Measurements from ENCODE around the gene ARHGAP35.
"Not testable (repeated sequence)": the region's sequence is repeated elsewhere in the genome, so short reads cannot be mapped to it uniquely, and the experiment has no call there.

ARHGAP35 gene

GRCh38 chr19:46860846-46861690 lies at the start of gene ARHGAP35:
TSS of gene ARHGAP35 (plus strand) at chr19:46860997. CDS start at chr19:46918676, 57,679 bp downstream.
- in situ Hi-C loops (cut with MboI; ENCODE audit: low pct_unique_long_range_greater_than_20kb, low sequenced_read_pairs): no loop called here
- no peak for DNase-seq

DNA sequence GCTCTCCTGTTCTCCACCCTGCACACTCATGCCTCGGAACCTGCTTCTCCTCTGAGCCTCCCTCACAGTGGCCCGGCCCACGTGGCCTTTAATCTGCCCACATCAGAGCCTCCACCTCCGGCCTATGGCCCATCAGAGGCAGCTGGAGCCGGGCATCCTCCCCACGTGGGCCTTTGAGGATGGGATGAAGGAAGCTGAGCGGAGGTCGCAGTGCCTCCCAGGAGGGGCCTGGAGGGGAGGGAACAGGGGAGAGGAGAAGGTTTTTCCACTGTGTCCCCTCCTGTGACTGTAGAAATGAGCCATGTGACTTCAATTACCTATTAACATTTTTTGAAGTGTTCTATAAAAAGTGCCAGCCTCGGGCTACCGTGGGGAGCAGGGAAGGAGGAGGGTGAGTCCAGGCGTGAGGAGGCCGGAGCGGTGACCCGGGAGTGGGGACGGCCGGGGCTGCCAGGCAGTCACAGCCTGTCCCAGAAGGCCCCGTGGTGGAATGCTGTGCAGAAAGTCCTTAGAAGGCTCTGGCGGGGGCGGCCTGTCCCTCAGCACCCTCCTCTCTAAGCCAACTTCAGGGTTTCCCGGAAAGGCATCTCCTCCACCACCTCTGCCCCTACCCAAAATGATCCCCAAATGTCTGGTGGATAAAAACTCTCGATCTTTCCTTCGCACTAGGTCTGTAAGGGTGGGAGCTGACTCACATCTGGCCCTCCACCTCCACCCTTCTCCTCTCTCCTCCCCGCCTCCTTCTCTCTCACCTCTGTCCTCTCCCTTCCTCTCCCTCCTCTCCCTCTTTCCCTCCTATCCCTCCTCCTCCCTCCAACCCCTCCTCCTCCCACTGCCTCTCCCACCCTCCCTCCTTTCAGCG lies 47.6 kb upstream of the ARHGAP35 start:
- in situ Hi-C loops (cut with MboI; ENCODE audit: low pct_unique_long_range_greater_than_20kb, low sequenced_read_pairs): no loop called here
- DNase-seq: no peak

DNA sequence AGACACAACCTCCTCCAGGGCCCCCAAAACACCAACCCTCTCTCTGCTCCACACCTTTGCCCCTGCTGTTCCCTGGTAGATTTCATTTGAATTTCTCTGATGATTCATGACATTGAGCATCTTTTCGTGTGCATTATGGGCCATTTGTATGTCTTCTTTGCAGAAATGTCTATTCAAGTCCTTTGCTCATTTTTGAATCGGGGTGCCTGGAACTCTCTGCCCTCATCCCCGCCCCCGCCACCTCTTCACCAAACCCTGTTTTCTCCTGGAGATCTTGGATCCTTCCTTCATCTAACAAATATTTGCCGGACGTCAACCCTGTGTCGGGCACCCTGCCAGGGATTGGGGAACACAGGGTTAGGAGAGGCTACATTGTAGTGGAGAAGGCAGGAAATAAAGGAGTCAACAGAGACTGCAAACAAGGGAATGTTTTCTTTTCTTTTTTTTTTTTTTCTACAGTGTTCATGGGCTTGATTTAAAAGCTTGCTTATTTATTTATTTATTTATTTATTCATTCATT lies 46.9 kb upstream of the ARHGAP35 start:
- no peak for DNase-seq

DNA sequence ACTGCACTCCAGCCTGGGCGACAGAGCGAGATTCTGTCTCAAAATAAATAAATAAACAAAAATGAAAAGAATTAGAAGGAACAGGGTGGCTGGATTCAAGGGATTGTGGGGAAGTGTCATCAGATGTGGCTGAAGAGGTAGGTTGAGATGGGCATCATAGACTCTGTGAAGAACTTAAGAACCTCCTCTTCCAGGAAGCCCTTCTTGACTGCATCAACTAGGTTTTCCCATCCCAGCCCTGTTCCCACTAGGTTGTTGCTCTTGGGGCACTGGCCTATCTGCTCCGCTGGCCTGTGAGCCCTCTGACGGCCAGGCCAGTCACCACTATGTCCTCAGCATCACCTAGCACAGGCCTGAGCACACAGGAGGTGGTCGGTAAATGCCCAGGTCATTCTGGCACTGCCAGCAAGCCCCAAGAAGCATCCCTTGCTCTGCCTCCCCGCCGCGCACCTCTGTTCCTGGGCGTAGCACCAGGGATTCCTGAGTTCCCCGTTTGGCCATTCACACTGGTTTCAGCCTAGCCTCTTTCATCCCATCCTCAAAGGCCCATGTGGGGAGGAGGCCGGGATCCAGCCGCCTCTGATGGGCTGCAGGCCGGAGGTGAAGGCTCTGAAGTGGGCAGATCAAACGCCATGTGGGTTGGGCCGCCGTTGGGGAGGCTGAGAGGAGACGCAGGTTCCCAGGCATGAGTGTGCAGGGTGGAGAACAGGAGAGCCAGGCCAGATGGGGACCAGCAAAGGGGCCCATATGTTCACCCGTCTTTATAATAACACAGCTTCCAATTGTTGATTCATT lies 44.8 kb upstream of the ARHGAP35 start:
- in situ Hi-C loops (cut with MboI; ENCODE audit: low pct_unique_long_range_greater_than_20kb, low sequenced_read_pairs): no loop called here
- no peak for DNase-seq

More for the DNA sequence above, 46.9 kb upstream of the ARHGAP35 start:
- in situ Hi-C loops (cut with MboI; ENCODE audit: low pct_unique_long_range_greater_than_20kb, low sequenced_read_pairs): no loop called here

DNA sequence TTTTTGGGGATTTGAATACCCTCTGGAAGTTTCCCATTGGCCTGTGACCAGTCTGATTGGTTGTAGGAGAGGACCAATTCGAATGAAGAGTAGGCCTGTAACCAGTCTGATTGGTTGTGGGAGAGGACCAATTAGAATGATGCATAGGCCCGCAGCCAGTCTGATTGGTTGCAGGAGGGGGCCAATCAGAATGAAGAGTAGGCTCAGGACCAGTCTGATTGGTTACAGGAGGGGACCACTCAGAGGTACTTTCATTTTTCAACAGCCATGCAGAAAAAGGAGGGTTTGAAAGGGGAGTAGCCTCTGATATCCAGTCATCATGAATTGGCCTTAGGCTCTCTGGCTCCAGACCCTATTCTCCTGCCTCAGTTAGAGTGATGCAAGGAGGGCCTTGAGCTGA lies 42.0 kb upstream of the ARHGAP35 start:
- DNase-seq: peak; percentile 26
- in situ Hi-C loops (cut with MboI; ENCODE audit: low pct_unique_long_range_greater_than_20kb, low sequenced_read_pairs): no loop called here

GRCh38 chr19:46821512-46822409 lies 39.0 kb upstream of the ARHGAP35 start:
- DNase-seq: no peak
- in situ Hi-C loops (cut with MboI; ENCODE audit: low pct_unique_long_range_greater_than_20kb, low sequenced_read_pairs): no loop called here

- DNase-seq; in situ Hi-C loops (cut with MboI; ENCODE audit: low pct_unique_long_range_greater_than_20kb, low sequenced_read_pairs): not testable (repeated sequence)
Observed at GRCh38 chr19:46822410-46822787, 38.4 kb upstream of the ARHGAP35 start.

DNA sequence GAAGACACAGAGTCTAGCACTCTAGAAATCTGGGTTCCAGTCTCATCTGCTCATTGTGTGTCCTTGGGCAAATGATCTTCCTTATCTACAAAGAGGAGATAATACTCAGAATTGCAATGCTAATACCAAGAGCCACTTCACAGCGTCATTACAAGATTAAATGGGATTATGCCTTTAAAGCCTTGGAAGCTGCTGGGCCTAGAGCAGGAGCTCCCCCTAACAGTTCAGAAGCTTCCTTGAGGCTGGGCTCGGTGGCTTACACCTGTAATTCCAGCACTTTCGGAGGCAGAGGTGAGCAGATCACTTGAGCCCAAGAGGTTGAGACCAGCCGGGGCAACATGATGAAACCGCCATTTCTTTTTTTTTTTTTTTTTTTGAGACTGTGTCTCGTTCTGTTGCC lies 37.7 kb upstream of the ARHGAP35 start:
- DNase-seq: no peak
- in situ Hi-C loops (cut with MboI; ENCODE audit: low pct_unique_long_range_greater_than_20kb, low sequenced_read_pairs): no loop called here

- in situ Hi-C loops (cut with MboI; ENCODE audit: low pct_unique_long_range_greater_than_20kb, low sequenced_read_pairs): no loop called here
- peak; percentile 42 for DNase-seq
Observed at GRCh38 chr19:46824890-46825730, 35.7 kb upstream of the ARHGAP35 start.

DNA sequence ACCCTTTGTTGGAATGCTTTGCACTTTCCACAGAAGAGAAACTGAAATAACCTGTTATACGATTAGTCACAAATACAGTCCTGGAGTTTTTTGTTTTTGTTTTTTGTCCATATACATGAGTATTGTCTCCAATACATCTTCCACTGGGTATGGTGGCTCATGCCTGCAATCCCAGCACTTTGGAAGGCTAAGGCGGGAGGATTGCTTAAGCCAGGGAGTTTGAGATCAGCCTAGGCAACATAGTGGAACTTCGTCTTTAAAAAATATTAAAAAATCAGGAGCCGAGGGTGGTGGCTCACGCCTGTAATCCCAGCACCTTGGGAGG lies 35.1 kb upstream of the ARHGAP35 start:
- DNase-seq: no peak
- in situ Hi-C loops (cut with MboI; ENCODE audit: low pct_unique_long_range_greater_than_20kb, low sequenced_read_pairs): no loop called here

GRCh38 chr19:46828484-46828883 lies 32.3 kb upstream of the ARHGAP35 start:
- in situ Hi-C loops (cut with MboI; ENCODE audit: low pct_unique_long_range_greater_than_20kb, low sequenced_read_pairs): no loop called here
- DNase-seq: no peak

- DNase-seq: no peak
- in situ Hi-C loops (cut with MboI; ENCODE audit: low pct_unique_long_range_greater_than_20kb, low sequenced_read_pairs): no loop called here
Observed at GRCh38 chr19:46830864-46831263, 29.9 kb upstream of the ARHGAP35 start.

DNA sequence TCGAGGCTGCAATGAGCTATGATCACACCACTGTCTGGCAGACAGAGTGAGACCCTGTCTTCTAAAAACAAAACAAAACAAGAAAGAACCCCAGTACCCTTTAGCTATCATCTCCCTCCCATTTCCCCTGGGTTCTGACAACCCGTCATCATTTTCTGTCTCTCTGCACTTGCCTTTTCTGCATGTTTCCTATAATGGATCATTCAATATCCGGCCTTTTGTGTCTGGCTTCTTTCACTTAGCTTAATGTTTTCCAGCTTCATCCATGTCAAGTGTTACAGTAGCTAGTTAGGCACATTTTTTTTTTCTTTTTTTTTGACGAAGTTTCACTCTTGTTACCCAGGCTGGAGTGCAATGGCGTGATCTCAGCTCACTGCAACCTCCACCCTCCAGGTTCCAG lies 26.7 kb upstream of the ARHGAP35 start:
- DNase-seq: no peak
- in situ Hi-C loops (cut with MboI; ENCODE audit: low pct_unique_long_range_greater_than_20kb, low sequenced_read_pairs): no loop called here

- DNase-seq: no peak
- in situ Hi-C loops (cut with MboI; ENCODE audit: low pct_unique_long_range_greater_than_20kb, low sequenced_read_pairs): no loop called here
Observed at GRCh38 chr19:46834984-46835383, 25.8 kb upstream of the ARHGAP35 start.

DNA sequence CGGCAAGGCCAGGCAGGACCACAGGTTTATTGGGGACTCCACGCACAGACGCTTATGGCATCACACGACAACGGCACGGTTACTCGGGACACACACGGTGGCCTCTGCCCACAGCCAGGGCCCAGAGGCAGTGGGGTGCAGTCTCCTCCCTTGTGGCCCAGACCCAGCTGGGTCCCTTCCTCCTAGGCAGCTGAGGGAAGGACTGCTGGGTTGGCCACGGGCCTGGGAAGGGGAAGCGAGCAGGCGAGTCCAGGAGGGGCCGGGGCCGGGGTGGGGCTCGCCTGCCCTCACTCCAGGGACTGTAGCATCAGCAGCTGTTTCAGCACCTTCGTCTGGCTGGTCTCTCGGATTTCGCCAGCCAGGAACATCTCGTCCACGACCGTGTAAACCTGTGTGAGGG lies 22.6 kb upstream of the ARHGAP35 start:
- DNase-seq: no peak
- in situ Hi-C loops (cut with MboI; ENCODE audit: low pct_unique_long_range_greater_than_20kb, low sequenced_read_pairs): no loop called here

- in situ Hi-C loops (cut with MboI; ENCODE audit: low pct_unique_long_range_greater_than_20kb, low sequenced_read_pairs): no loop called here
- DNase-seq: no peak
Observed at GRCh38 chr19:46839752-46840497, 20.9 kb upstream of the ARHGAP35 start.

DNA sequence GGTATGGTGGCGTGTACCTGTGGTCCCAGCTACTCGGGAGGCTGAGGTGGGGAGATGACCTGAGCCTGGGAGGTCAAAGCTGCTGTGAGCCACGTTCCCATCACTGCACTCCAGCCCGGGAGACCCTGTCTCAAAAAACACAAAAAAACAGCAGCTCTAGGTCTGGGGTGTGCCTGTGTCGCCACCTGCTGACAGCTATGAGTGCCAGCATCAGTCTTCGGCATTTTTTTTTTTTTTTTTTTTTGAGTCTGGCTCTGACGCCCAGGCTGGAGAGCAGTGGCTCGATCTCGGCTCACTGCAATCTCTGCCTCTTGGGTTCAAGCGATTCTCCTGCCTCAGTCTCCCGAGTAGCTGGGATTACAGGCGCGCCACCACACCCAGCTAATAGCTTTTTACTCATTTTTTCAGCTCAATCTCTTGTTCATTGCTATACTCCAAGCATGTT lies 20.3 kb upstream of the ARHGAP35 start:
- peak; percentile 91 for DNase-seq
- in situ Hi-C loops (cut with MboI; ENCODE audit: low pct_unique_long_range_greater_than_20kb, low sequenced_read_pairs): no loop called here

Measured in KBM-7 (cell line).